Measurements from ENCODE around the gene CAPN5.

CAPN5 gene

GRCh38 chr11:77084581-77085191, 17.9 kb downstream of the CAPN5 start:
- no peak overlapping the region for H3K9ac ChIP-seq (ENCODE audit: low read length)
- no peaks in the 10 kb centered on the region for H4K20me1 ChIP-seq (ENCODE audit: insufficient read depth, low read length)
- TF ChIP-seq EZH2 (IDR thresholded peaks at IDR 0.05; ENCODE audit: borderline replicate concordance, low read length) (no peak), CTCF (IDR thresholded peaks at IDR 0.05; ENCODE audit: low read length) (no peak)
- no peaks in the 10 kb centered on the region for H3K79me2 ChIP-seq (ENCODE audit: insufficient read depth, low read length)
- no peak overlapping the region for H3K4me2 ChIP-seq (ENCODE audit: low read length)
- peaks cover 7% of the 10 kb centered on the region for H3K4me1 ChIP-seq (ENCODE audit: insufficient read depth, low read length, severe bottlenecking)
- H3K27ac ChIP-seq (ENCODE audit: low read depth, low read length, poor library complexity, severe bottlenecking): no peak overlapping the region
- no peak overlapping the region for H2AFZ ChIP-seq (ENCODE audit: low read length)
- H3K36me3 ChIP-seq (ENCODE audit: insufficient read depth, low read length): no peaks in the 10 kb centered on the region
- H3K4me3 ChIP-seq (ENCODE audit: low read depth, low read length, poor library complexity, severe bottlenecking): no peak overlapping the region
- H3K9me2 ChIP-seq (ENCODE audit: low read depth, low read length): no peaks in the 10 kb centered on the region
- no peaks in the 10 kb centered on the region for H3K9me3 ChIP-seq (ENCODE audit: low read length)
- H3K27me3 ChIP-seq (ENCODE audit: insufficient read depth, low read length): peaks cover 9% of the 10 kb centered on the region; the same call in 1 of the 2 replicates
- no peaks in the 10 kb centered on the region for H3F3A ChIP-seq (ENCODE audit: insufficient read depth, low read length)

GRCh38 chr11:77085652-77086051, 18.9 kb downstream of the CAPN5 start:
- Histone ChIP-seq H3K9ac (ENCODE audit: low read length) (no peak overlapping the region), H3K4me2 (ENCODE audit: low read length) (no peak overlapping the region), H3K79me2 (ENCODE audit: insufficient read depth, low read length) (no peaks in the 10 kb centered on the region), H3K4me1 (ENCODE audit: insufficient read depth, low read length, severe bottlenecking) (peaks cover 7% of the 10 kb centered on the region), H3K4me3 (ENCODE audit: low read depth, low read length, poor library complexity, severe bottlenecking) (no peak overlapping the region), H2AFZ (ENCODE audit: low read length) (no peak overlapping the region), H4K20me1 (ENCODE audit: insufficient read depth, low read length) (no peaks in the 10 kb centered on the region), H3K9me2 (ENCODE audit: low read depth, low read length) (no peaks in the 10 kb centered on the region), H3K9me3 (ENCODE audit: low read length) (no peaks in the 10 kb centered on the region), H3F3A (ENCODE audit: insufficient read depth, low read length) (no peaks in the 10 kb centered on the region), H3K27me3 (ENCODE audit: insufficient read depth, low read length) (peaks cover 9% of the 10 kb centered on the region; the same call in 1 of the 2 replicates), H3K36me3 (ENCODE audit: insufficient read depth, low read length) (no peaks in the 10 kb centered on the region), H3K27ac (ENCODE audit: low read depth, low read length, poor library complexity, severe bottlenecking) (no peak overlapping the region)
- TF ChIP-seq CTCF (IDR thresholded peaks at IDR 0.05; ENCODE audit: low read length): no peak
- TF ChIP-seq EZH2 (IDR thresholded peaks at IDR 0.05; ENCODE audit: borderline replicate concordance, low read length): no peak

GRCh38 chr11:77086521-77087472, 20.0 kb downstream of the CAPN5 start:
- Histone ChIP-seq H3K27ac (ENCODE audit: low read depth, low read length, poor library complexity, severe bottlenecking) (no peak overlapping the region), H3K36me3 (ENCODE audit: insufficient read depth, low read length) (no peaks in the 10 kb centered on the region), H3K9me2 (ENCODE audit: low read depth, low read length) (no peaks in the 10 kb centered on the region), H3K4me3 (ENCODE audit: low read depth, low read length, poor library complexity, severe bottlenecking) (no peak overlapping the region), H4K20me1 (ENCODE audit: insufficient read depth, low read length) (no peaks in the 10 kb centered on the region), H3K9me3 (ENCODE audit: low read length) (no peaks in the 10 kb centered on the region), H3K27me3 (ENCODE audit: insufficient read depth, low read length) (peaks cover 9% of the 10 kb centered on the region; the same call in 1 of the 2 replicates), H3K4me1 (ENCODE audit: insufficient read depth, low read length, severe bottlenecking) (peaks cover 7% of the 10 kb centered on the region), H3F3A (ENCODE audit: insufficient read depth, low read length) (no peaks in the 10 kb centered on the region), H3K79me2 (ENCODE audit: insufficient read depth, low read length) (no peaks in the 10 kb centered on the region), H3K9ac (ENCODE audit: low read length) (no peak overlapping the region), H2AFZ (ENCODE audit: low read length) (no peak overlapping the region), H3K4me2 (ENCODE audit: low read length) (no peak overlapping the region)
- TF ChIP-seq EZH2 (IDR thresholded peaks at IDR 0.05; ENCODE audit: borderline replicate concordance, low read length): no peak
- TF ChIP-seq CTCF (IDR thresholded peaks at IDR 0.05; ENCODE audit: low read length): no peak
